ENCODE data around the gene RRP15.

RRP15 gene, protein sequence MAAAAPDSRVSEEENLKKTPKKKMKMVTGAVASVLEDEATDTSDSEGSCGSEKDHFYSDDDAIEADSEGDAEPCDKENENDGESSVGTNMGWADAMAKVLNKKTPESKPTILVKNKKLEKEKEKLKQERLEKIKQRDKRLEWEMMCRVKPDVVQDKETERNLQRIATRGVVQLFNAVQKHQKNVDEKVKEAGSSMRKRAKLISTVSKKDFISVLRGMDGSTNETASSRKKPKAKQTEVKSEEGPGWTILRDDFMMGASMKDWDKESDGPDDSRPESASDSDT

DNA sequence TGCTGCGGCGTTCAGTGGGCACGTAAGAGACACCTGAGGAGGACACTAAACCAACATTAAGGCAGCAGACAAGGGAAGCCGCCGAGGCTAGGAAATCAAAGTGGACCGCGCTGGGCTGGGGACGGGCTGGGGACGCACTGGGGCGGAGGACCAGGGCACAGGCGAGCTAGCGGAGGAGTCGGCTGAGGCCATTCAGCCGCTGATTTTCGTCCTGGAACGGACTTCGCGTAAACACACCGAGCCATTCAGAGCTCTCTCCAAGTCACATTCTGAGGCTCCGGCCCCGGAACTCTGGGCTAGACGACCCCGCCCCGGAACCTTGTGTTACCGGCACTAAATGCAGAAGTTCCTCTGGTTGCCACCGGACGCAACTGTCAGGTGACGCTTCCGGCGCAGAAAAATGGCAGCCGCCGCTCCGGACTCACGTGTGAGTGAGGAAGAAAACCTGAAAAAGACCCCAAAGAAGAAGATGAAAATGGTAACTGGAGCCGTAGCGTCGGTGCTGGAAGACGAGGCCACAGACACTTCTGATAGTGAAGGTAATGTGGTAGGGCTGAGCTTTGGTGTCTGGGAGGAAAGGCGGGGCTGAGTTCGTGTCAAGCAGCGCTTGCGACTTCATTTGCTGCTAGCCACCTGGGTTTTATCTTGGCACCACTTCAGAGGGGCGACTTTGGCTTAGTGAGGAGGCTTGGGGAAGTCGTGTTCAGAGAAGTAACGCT, at the start of gene RRP15:
RRP15 (plus strand) TSS at position 377 of the 719 bp plus-strand sequence; CDS start at position 401, 24 bp downstream.
- Mint-ChIP-seq H3K27ac (peak within 1 kb of the TSS; percentile 96), H3K36me3 (ENCODE audit: low read depth) (no peaks in the 10 kb centered on the region), H3K9me3 (no peaks in the 10 kb centered on the region), H3K4me3 (peak within 1 kb of the TSS; percentile 99), H3K27me3 (ENCODE audit: low read depth) (peaks cover 4% of the 10 kb centered on the region), H3K4me1 (ENCODE audit: low read depth) (peaks cover 17% of the 10 kb centered on the region)

DNA sequence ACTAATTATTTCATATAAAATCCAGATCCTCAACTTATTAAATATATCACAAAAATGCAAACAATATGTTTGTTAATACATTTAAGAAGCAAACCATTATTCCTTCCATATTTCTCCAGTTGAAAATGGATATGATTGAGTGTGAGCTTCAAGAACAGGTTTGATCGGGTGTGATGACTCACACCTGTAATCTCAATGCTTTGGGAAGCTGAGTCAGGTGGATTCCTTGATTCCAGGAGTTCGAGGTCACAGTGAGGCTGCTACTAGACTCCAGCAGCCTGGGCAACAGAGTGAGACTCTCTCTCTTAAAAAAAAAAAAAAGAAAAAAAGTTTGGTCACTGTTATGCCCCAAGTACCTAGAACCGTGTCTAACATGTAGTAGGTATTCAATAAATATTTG, 42.9 kb upstream of the RRP15 start:
- no peaks in the 10 kb centered on the region for H3K4me1 Mint-ChIP-seq (ENCODE audit: low read depth)
- no peak overlapping the region for H3K4me3 Mint-ChIP-seq
- no peaks in the 10 kb centered on the region for H3K9me3 Mint-ChIP-seq
- no peaks in the 10 kb centered on the region for H3K36me3 Mint-ChIP-seq (ENCODE audit: low read depth)
- H3K27ac Mint-ChIP-seq: no peak overlapping the region
- H3K27me3 Mint-ChIP-seq (ENCODE audit: low read depth): peaks cover 3% of the 10 kb centered on the region

DNA sequence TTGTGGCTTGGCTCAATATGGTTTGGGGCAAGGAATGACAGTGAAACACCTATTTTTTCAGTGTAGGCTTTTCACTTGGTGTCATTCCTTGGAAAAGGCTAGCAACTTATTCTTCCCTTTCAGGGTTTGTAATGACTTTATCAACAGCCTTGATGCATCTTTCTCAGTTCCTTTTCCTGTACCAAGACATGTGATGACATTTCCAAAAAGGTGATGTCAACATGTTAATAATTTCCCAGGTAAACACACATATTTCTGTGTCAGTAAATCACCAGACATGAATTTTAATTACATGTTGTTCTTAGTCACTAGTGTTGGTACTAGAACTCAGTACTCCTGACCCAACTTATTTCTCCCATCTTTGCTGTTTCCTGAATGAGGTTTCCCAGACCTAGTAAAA, 37.8 kb upstream of the RRP15 start:
- peaks cover 7% of the 10 kb centered on the region for H3K27me3 Mint-ChIP-seq (ENCODE audit: low read depth)
- H3K9me3 Mint-ChIP-seq: no peaks in the 10 kb centered on the region
- H3K36me3 Mint-ChIP-seq (ENCODE audit: low read depth): no peaks in the 10 kb centered on the region
- H3K4me1 Mint-ChIP-seq (ENCODE audit: low read depth): no peaks in the 10 kb centered on the region
- H3K4me3 Mint-ChIP-seq: no peak overlapping the region
- no peak overlapping the region for H3K27ac Mint-ChIP-seq

DNA sequence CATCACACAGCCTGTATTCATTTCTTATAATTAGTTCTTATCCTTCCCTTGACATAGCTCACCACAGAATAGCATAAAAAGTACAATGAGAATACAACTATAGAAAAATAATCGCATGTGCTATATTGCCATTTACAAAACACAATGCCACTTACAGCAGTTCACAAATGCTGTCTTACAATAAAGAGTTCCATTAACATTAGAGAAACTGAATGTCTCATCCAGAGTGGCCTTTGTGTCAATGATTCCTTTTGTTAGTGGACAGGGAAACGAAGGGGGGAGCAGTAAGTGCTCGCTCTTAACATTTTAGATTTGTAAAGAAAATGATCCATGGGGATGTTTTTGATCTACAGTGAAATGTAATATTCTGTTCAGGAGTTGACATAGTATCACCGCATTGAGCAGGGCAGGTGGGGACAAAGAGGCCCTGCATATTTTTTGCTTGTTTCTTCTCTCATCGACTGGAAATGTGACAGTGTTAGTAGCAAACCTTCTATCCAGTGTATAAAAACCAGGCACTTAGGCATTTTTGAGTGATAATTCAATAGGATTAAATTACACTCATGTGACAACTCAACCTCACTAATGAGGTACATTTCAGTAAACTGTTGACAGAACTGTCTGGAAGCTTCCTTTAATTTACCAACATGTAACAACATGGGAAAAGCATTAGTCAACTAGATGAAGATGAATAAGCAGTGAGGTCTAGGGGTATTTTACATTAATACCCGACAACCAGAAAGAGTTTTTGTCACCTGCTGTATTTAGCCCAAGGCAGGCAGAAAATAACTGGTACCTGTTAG, 35.6 kb upstream of the RRP15 start:
- Mint-ChIP-seq H3K27me3 (ENCODE audit: low read depth) (peaks cover 4% of the 10 kb centered on the region), H3K9me3 (no peaks in the 10 kb centered on the region), H3K4me3 (no peak overlapping the region), H3K4me1 (ENCODE audit: low read depth) (no peaks in the 10 kb centered on the region), H3K27ac (no peak overlapping the region), H3K36me3 (ENCODE audit: low read depth) (no peaks in the 10 kb centered on the region)

DNA sequence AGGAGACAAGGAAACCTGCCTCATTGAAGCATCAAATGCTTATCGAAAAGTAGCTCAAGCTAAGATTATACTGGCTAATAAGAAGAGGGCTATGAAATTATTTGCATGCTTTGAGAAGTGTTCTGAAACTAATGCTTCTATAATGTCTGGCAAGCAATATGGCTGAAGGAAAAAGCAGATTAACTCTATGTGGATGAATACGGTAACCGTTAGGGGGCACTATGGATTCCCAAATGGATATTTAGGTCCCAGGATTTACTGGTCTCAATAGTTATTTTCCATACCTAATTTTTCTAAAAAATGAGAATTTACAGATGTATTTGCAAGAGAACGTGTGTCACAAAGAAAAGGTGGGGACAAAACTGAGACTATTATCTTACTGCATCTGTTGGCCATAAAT, 34.6 kb upstream of the RRP15 start:
- H3K27ac Mint-ChIP-seq: no peak overlapping the region
- H3K4me3 Mint-ChIP-seq: no peak overlapping the region
- no peaks in the 10 kb centered on the region for H3K9me3 Mint-ChIP-seq
- no peaks in the 10 kb centered on the region for H3K36me3 Mint-ChIP-seq (ENCODE audit: low read depth)
- H3K4me1 Mint-ChIP-seq (ENCODE audit: low read depth): no peaks in the 10 kb centered on the region
- H3K27me3 Mint-ChIP-seq (ENCODE audit: low read depth): peaks cover 4% of the 10 kb centered on the region

DNA sequence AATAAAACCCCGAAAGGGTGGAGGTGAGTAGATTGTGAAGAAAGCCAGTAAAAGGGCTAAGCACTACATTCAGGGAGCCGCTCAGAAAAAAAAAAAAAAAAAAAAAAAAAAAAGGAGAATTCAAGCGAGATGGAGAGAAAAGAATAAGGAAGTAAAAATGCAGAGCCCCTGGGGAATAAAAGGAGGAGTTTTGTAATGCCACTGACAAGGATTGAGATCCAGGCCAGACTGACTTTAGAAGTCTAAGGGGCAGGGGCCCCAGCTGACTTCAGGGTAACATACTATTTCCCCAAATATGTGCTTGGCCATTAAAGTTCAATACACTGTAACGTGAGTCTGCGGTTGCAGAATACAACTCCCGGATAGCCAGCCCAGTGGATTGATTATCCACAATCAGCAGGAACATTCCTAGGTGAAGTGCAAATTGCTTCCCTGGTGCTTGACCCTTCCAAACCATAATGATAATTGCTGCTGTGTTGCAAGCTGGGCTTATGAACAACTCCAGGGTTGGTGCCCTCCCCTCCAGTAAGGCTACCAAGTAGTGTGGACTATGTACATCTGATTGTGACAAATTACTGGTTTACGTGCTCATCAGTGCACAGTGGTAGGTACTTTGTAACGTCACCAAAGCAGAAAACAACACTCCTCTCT, 30.7 kb upstream of the RRP15 start:
- Mint-ChIP-seq H3K27me3 (ENCODE audit: low read depth) (peaks cover 4% of the 10 kb centered on the region), H3K36me3 (ENCODE audit: low read depth) (no peaks in the 10 kb centered on the region), H3K9me3 (no peaks in the 10 kb centered on the region), H3K4me1 (ENCODE audit: low read depth) (no peaks in the 10 kb centered on the region), H3K27ac (no peak overlapping the region), H3K4me3 (no peak overlapping the region)

DNA sequence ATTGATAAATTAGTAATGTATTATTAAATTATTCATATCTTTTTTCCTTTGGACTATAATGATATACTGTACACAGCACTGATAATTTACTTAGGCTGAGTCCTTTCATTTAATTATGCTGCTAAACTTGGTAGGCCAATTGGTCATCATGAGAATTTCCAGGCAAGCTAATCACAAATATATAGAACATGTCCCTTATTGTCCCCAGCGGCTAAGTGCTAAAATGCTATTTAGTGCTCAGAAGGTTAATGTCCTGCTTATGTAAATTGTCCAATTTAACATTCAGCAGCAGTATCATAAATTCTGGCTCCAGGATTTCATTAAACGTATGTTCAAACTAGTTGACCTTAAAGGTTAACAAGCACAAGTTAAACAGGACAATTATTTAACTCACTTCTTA, 30.0 kb upstream of the RRP15 start:
- Mint-ChIP-seq H3K4me3 (no peak overlapping the region), H3K36me3 (ENCODE audit: low read depth) (no peaks in the 10 kb centered on the region), H3K27me3 (ENCODE audit: low read depth) (peaks cover 3% of the 10 kb centered on the region), H3K9me3 (no peaks in the 10 kb centered on the region), H3K27ac (no peak overlapping the region), H3K4me1 (ENCODE audit: low read depth) (no peaks in the 10 kb centered on the region)

DNA sequence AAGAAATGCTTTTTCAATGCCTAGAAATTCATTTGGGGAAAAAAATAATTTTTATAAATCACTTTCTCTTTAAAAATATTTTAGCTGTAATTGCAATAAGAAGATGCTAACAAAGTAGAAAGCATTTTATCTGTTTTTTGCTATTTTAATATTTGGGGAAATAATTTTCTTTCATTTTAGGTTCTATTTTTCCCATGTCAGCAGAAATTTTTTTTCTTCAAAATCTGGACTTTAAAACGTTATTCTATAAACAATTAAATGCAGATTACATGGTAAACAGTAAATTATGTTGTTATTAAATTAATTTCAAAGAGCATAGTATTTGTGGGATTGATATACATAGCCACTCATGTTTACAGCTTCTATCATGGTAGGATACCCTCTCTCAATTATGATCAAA, 27.7 kb upstream of the RRP15 start:
- H3K27ac Mint-ChIP-seq: no peak overlapping the region
- H3K4me1 Mint-ChIP-seq (ENCODE audit: low read depth): no peaks in the 10 kb centered on the region
- no peak overlapping the region for H3K4me3 Mint-ChIP-seq
- peaks cover 5% of the 10 kb centered on the region for H3K27me3 Mint-ChIP-seq (ENCODE audit: low read depth)
- H3K9me3 Mint-ChIP-seq: no peaks in the 10 kb centered on the region
- H3K36me3 Mint-ChIP-seq (ENCODE audit: low read depth): no peaks in the 10 kb centered on the region

DNA sequence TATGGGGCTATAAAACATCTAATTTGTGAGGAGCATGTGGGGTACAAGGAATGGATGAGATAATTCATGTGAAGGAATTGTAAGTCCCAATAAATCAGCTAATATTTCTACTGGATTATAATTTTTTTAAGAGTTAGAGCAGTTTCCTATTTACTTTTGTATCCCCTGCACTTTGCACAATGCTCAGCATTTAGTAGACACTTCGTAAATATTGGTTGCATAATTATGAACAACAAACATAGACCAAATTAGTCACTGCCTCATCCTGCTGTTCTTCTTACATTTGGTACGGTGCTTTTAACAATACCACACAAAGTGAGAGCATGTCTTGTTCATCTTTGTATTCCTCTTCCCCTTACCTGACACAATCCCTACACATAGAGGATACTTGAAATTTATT, 27.1 kb upstream of the RRP15 start:
- Mint-ChIP-seq H3K4me3 (no peak overlapping the region), H3K36me3 (ENCODE audit: low read depth) (no peaks in the 10 kb centered on the region), H3K4me1 (ENCODE audit: low read depth) (no peaks in the 10 kb centered on the region), H3K27me3 (ENCODE audit: low read depth) (peaks cover 5% of the 10 kb centered on the region), H3K27ac (no peak overlapping the region), H3K9me3 (no peaks in the 10 kb centered on the region)

DNA sequence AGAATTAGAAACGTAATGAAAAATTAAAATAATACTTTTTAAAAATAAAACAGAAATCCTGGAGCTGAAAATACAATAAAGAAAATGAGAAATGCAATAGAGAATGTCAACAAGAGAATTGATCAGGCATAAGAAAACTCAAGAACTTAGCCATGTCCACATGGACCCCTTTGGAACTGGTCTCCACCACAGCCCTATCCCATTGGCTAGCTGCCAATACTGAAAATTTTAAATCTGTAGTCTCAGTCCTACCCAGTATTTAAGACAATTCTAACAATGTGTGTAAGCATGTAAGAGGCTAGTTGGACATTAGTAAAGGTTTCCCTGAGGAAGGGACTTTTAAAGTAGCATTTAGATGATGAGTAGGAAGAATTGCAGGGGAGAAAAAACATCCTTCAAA, 25.8 kb upstream of the RRP15 start:
- Mint-ChIP-seq H3K4me3 (no peak overlapping the region), H3K27me3 (ENCODE audit: low read depth) (peaks cover 5% of the 10 kb centered on the region), H3K27ac (no peak overlapping the region), H3K9me3 (no peaks in the 10 kb centered on the region), H3K36me3 (ENCODE audit: low read depth) (no peaks in the 10 kb centered on the region), H3K4me1 (ENCODE audit: low read depth) (no peaks in the 10 kb centered on the region)

DNA sequence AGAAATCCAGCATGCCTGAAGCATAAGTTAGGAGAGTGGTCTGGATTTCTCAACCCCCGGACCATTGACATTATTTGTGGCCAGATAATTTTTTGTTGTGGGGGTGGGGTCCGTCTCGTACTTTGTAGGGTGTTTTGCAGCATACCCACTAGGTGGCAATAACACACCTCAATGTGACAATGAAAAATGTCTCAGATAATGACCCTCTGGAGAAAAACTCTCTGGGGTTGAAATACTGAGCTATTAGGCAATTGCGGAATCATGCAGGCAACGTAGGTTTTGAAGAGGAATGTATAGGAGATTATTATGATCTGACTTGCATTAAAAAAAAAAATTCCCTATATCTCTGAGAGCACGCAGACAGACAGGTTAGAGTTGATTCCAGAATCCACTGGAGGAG, 25.3 kb upstream of the RRP15 start:
- no peaks in the 10 kb centered on the region for H3K36me3 Mint-ChIP-seq (ENCODE audit: low read depth)
- peaks cover 5% of the 10 kb centered on the region for H3K27me3 Mint-ChIP-seq (ENCODE audit: low read depth)
- no peaks in the 10 kb centered on the region for H3K9me3 Mint-ChIP-seq
- H3K27ac Mint-ChIP-seq: no peak overlapping the region
- no peak overlapping the region for H3K4me3 Mint-ChIP-seq
- H3K4me1 Mint-ChIP-seq (ENCODE audit: low read depth): no peaks in the 10 kb centered on the region

DNA sequence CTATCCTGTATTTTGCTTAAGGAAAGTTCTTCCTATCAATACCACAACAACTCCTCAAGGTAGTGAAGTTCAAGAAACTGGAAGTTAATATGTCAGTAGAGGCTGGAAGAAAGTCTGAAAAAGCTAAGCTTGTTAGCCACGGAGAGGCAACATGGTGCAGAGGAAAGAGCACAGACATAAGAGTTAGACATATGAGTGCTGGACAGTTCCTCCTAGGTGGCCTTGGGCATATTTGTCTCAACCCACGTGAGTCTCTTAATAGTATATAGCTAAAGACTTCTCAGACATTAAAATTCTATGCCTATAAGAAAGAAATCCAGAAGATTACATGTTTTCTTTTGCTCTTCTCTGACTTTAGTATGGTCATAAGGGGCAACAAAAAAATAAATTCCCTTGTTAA, 22.8 kb upstream of the RRP15 start:
- no peaks in the 10 kb centered on the region for H3K4me1 Mint-ChIP-seq (ENCODE audit: low read depth)
- H3K36me3 Mint-ChIP-seq (ENCODE audit: low read depth): no peaks in the 10 kb centered on the region
- no peaks in the 10 kb centered on the region for H3K9me3 Mint-ChIP-seq
- H3K27ac Mint-ChIP-seq: no peak overlapping the region
- no peak overlapping the region for H3K4me3 Mint-ChIP-seq
- peaks cover 5% of the 10 kb centered on the region for H3K27me3 Mint-ChIP-seq (ENCODE audit: low read depth)

DNA sequence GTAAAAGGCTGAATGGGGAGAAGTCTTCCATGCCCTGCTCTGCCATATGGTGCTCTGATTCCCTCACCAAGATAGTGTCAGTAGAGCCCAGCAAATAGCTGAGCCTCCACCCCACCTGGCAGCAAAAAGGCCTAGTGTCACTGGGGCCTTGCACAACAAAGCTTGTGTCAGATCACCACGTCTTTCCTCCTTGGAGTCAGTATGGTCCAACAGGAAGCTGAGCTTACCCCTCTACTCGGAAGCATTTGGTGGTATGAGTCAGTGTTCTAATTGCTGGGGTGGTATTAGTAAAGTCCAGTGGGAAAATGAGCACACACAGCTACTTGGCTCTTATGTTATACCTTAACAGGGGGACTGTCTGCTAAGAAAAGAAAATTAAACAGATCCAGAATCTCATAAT, 18.7 kb upstream of the RRP15 start:
- Mint-ChIP-seq H3K4me3 (no peak overlapping the region), H3K27ac (no peak overlapping the region), H3K9me3 (no peaks in the 10 kb centered on the region), H3K27me3 (ENCODE audit: low read depth) (peaks cover 7% of the 10 kb centered on the region), H3K4me1 (ENCODE audit: low read depth) (no peaks in the 10 kb centered on the region), H3K36me3 (ENCODE audit: low read depth) (no peaks in the 10 kb centered on the region)

DNA sequence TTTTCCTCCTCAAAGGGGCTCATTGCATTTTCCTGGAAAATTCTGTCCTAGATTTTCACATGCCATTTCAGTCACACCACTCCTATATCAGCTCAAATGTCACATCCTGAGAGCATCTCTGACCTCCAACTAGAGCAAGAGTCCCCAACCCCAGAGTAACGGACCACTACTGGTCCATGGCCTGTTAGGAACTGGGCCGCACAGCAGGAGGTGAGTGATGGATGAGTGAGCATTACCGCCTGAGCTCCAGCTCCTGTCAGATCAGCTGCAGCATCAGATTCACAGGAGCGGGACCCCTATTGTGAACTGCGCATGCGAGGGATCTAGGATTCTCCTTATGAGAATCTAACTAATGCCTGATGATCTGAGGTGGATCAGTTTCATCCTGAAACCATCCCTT, 12.7 kb upstream of the RRP15 start:
- Mint-ChIP-seq H3K27ac (no peak overlapping the region), H3K27me3 (ENCODE audit: low read depth) (peaks cover 4% of the 10 kb centered on the region), H3K9me3 (no peaks in the 10 kb centered on the region), H3K4me3 (no peak overlapping the region), H3K4me1 (ENCODE audit: low read depth) (no peaks in the 10 kb centered on the region), H3K36me3 (ENCODE audit: low read depth) (no peaks in the 10 kb centered on the region)

All from T-helper 1 cell treated with Interleukin-12 subunit alpha and Interleukin-12 subunit beta and Interleukin-4 antibody, amounts not matched to agents 30 μg/mL and 1 μg/mL, for 36 hours (primary cell).